Measurements from ENCODE around the gene LMO4. TPM values are rescaled to one million over a fixed set of nuclear protein-coding genes. Genes with fewer than 3 reads are reported as not detected.

Gene LMO4
- total and polyA plus RNA-seq, 10 of the 15 experiments (the other 5 are each of a cell fraction or from before 2014, with no cell fraction given), result 3.8 to 76.6 (median 20.7) TPM

DNA sequence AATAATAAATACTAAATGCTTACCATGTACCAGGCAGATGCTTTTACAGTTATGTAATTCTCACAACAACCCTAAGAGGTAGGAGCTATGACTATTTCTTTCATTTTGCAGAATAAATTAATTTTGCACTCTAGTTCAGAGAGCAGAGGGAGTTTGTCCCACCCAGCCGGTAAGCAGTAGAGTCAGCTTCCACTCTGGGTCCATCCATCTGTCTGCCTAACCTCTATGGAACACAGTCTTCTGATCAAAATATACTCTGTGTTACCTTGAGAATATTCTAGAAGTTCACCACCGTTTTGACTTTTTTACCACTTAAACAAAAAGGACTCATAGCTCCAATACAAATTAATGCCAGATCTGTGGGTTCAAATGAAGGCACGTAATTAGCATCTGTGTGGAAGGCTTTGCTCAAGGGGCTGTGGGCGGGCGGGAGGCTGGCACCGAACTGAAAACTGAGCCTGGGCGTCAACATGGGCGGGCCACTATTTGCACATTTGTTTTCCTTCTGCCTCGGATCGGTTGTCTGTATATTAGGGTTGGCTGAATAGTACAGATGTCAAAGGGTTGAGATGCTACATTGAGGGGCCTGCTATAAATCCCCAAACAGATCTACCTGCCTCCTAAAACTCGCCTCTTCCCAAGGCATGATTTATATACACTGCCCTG, 33.1 kb upstream of the LMO4 start:
- intact Hi-C loops (cut with micrococcal nuclease; ENCODE audit: unreplicated experiment) (loop anchor here (10.0 kb wide), 1 partner anchor 889 kb away; no protein-coding TSS in a partner anchor), in situ Hi-C loops (cut with MboI) (loop anchor here (10.0 kb wide), 2 partner anchors 161 to 659 kb away; no protein-coding TSS in a partner anchor)
- no peaks in the 10 kb centered on the region for H3K79me2 ChIP-seq (ENCODE audit: control insufficient read depth, insufficient read depth, low read length)
- H3K9ac ChIP-seq (ENCODE audit: control insufficient read depth, insufficient read depth, low read length), result no peak overlapping the region
- no peaks in the 10 kb centered on the region for H3K4me1 ChIP-seq (ENCODE audit: control insufficient read depth, insufficient read depth, low read length)
- CTCF ChIA-PET, result interaction anchor here (0.6 to 4.3 kb wide), 6 partner anchors 12 to 670 kb away, joined by 3 to 46 read pairs (median 6); no protein-coding TSS in a partner anchor
- DNase-seq (ENCODE audit: low read depth, low spot score) (no peak), FAIRE-seq (no peak), ATAC-seq (no peak)
- H3K27me3 ChIP-seq (replicated peaks in 1 of 2; ENCODE audit: control insufficient read depth in 2 of 2, insufficient read depth in 2 of 2, low read length in 1 of 2), result no peaks in the 10 kb centered on the region
- H3K9me3 ChIP-seq (replicated peaks; ENCODE audit: control insufficient read depth, insufficient read depth, low read length), result no peaks in the 10 kb centered on the region; the same call in 2 of the 3 replicates
- no TSS peak for BruUV-seq (replicated peaks)
- H3K27ac ChIP-seq (ENCODE audit: control insufficient read depth, insufficient read depth), result no peak overlapping the region
- POLR2A ChIA-PET, result no interaction called here
- no peak overlapping the region for H3K4me2 ChIP-seq (ENCODE audit: control insufficient read depth, insufficient read depth)
- RAD21 ChIA-PET (ENCODE audit: unreplicated experiment), result interaction anchor here (0.7 kb wide), 1 partner anchor 1173 kb away, joined by 4 read pairs; no protein-coding TSS in a partner anchor
- H3K36me3 ChIP-seq (ENCODE audit: control insufficient read depth in 2 of 2, insufficient read depth in 2 of 2, low read length in 1 of 2), result no peaks in the 10 kb centered on the region
- H2AFZ ChIP-seq (ENCODE audit: control insufficient read depth, low read depth, low read length), result no peak overlapping the region
- no peaks in the 10 kb centered on the region for H4K20me1 ChIP-seq (ENCODE audit: control insufficient read depth, insufficient read depth)
- SMC1A ChIA-PET (ENCODE audit: uncharacterized antibody, unreplicated experiment), result interaction anchor here (0.5 to 4.5 kb wide), 5 partner anchors 30 to 1260 kb away, joined by 3 to 30 read pairs (median 9); no protein-coding TSS in a partner anchor
- no peak overlapping the region for H3K4me3 ChIP-seq
- WGBS (ENCODE audit: insufficient coverage, insufficient replicate concordance, low lambda C conversion rate, missing lambda C conversion rate), result 62% methylated on average over 11 of the region's 11 CpGs
- TF ChIP-seq, protein P1, sequence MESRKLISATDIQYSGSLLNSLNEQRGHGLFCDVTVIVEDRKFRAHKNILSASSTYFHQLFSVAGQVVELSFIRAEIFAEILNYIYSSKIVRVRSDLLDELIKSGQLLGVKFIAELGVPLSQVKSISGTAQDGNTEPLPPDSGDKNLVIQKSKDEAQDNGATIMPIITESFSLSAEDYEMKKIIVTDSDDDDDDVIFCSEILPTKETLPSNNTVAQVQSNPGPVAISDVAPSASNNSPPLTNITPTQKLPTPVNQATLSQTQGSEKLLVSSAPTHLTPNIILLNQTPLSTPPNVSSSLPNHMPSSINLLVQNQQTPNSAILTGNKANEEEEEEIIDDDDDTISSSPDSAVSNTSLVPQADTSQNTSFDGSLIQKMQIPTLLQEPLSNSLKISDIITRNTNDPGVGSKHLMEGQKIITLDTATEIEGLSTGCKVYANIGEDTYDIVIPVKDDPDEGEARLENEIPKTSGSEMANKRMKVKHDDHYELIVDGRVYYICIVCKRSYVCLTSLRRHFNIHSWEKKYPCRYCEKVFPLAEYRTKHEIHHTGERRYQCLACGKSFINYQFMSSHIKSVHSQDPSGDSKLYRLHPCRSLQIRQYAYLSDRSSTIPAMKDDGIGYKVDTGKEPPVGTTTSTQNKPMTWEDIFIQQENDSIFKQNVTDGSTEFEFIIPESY (IDR thresholded peaks at IDR 0.05), result no peak
- no peak for TF ChIP-seq POU2F2 (IDR thresholded peaks at IDR 0.05; ENCODE audit: borderline replicate concordance, low read depth, low read length)
- no peak for TF ChIP-seq CHD4 (IDR thresholded peaks at IDR 0.05)
- no peak for TF ChIP-seq DPF2 (IDR thresholded peaks at IDR 0.05)
- TF ChIP-seq, protein P2, sequence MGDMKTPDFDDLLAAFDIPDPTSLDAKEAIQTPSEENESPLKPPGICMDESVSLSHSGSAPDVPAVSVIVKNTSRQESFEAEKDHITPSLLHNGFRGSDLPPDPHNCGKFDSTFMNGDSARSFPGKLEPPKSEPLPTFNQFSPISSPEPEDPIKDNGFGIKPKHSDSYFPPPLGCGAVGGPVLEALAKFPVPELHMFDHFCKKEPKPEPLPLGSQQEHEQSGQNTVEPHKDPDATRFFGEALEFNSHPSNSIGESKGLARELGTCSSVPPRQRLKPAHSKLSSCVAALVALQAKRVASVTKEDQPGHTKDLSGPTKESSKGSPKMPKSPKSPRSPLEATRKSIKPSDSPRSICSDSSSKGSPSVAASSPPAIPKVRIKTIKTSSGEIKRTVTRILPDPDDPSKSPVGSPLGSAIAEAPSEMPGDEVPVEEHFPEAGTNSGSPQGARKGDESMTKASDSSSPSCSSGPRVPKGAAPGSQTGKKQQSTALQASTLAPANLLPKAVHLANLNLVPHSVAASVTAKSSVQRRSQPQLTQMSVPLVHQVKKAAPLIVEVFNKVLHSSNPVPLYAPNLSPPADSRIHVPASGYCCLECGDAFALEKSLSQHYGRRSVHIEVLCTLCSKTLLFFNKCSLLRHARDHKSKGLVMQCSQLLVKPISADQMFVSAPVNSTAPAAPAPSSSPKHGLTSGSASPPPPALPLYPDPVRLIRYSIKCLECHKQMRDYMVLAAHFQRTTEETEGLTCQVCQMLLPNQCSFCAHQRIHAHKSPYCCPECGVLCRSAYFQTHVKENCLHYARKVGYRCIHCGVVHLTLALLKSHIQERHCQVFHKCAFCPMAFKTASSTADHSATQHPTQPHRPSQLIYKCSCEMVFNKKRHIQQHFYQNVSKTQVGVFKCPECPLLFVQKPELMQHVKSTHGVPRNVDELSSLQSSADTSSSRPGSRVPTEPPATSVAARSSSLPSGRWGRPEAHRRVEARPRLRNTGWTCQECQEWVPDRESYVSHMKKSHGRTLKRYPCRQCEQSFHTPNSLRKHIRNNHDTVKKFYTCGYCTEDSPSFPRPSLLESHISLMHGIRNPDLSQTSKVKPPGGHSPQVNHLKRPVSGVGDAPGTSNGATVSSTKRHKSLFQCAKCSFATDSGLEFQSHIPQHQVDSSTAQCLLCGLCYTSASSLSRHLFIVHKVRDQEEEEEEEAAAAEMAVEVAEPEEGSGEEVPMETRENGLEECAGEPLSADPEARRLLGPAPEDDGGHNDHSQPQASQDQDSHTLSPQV (IDR thresholded peaks at IDR 0.05), result no peak
- TF ChIP-seq ZNF384 (IDR thresholded peaks at IDR 0.05; ENCODE audit: borderline replicate concordance, low read depth, low read length), result no peak
- TF ChIP-seq ZZZ3 (IDR thresholded peaks at IDR 0.05; ENCODE audit: control insufficient read depth, insufficient read length, low read depth), result no peak
- no peak for TF ChIP-seq SRF (IDR thresholded peaks at IDR 0.05; ENCODE audit: low read depth in 2 of 2, low read length in 2 of 2)
- TF ChIP-seq, protein P3, sequence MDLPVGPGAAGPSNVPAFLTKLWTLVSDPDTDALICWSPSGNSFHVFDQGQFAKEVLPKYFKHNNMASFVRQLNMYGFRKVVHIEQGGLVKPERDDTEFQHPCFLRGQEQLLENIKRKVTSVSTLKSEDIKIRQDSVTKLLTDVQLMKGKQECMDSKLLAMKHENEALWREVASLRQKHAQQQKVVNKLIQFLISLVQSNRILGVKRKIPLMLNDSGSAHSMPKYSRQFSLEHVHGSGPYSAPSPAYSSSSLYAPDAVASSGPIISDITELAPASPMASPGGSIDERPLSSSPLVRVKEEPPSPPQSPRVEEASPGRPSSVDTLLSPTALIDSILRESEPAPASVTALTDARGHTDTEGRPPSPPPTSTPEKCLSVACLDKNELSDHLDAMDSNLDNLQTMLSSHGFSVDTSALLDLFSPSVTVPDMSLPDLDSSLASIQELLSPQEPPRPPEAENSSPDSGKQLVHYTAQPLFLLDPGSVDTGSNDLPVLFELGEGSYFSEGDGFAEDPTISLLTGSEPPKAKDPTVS (IDR thresholded peaks at IDR 0.05; ENCODE audit: low read depth, low read length), result no peak
- TF ChIP-seq SPI1 (IDR thresholded peaks at IDR 0.05; ENCODE audit: borderline replicate concordance, insufficient read depth, low read depth, low read length), result no peak
- TF ChIP-seq NR2F1 (conservative IDR thresholded peaks at IDR 0.05), result no peak
- no peak for TF ChIP-seq HDAC2 (IDR thresholded peaks at IDR 0.05)
- no peak for TF ChIP-seq MEF2A (IDR thresholded peaks at IDR 0.05; ENCODE audit: insufficient read depth, low read depth, low read length)
- TF ChIP-seq SP1 (IDR thresholded peaks at IDR 0.05; ENCODE audit: low read depth, low read length), result no peak
- no peak for TF ChIP-seq MTA2 (IDR thresholded peaks at IDR 0.05; ENCODE audit: low read depth)
- no peak for TF ChIP-seq EZH2 (IDR thresholded peaks at IDR 0.05; ENCODE audit: borderline replicate concordance, control insufficient read depth, low read depth, low read length)
